Caco-2 (cell line): Measurements from ENCODE around the gene DSE. TPM values are rescaled to one million over a fixed set of nuclear protein-coding genes. Genes with fewer than 3 reads are reported as not detected.

ENCODE experiments used
- BruUV-seq: library from RNA; stranded (reverse); fragments of 400-500 nt; replicated peaks from 2 replicates; lab custom pipeline; 2021; lab: Mats Ljungman, UMichigan
- CTCF ChIA-PET: fragments of 300-600 bp; sonication (Branson Sonifier 250); formaldehyde crosslinking; loops from one replicate; lab custom pipeline; 2022; ENCODE audit warnings: antibody characterized with exemption; lab: Charles Lee
- POLR2A ChIA-PET: fragments of 300-600 bp; sonication (Branson Sonifier 250); formaldehyde crosslinking; loops from one replicate; lab custom pipeline; 2022; ENCODE audit warnings: antibody characterized with exemption; lab: Charles Lee
- DNase-seq, 2 experiments: peaks; one replicate each; pipeline versions ENCODE4 v3.0.0 to v3.0.0-alpha.2; 2020 to 2022
- H3K27me3 ChIP-seq: replicated peaks from 2 replicates; pipeline ENCODE4 v1.6.0; 2011; ENCODE audit warnings: low read length; ENCODE audit not compliant: control insufficient read depth, insufficient read depth
- H3K36me3 ChIP-seq: 2 replicates; pipeline ENCODE4 v1.5.1; 2011; ENCODE audit warnings: low read length; ENCODE audit not compliant: control insufficient read depth, insufficient read depth
- H3K4me1 ChIP-seq: fragments of 250-450 bp; sonication (Bioruptor Pico); 2 replicates; pipeline ENCODE4 v1.5.1; 2020; ENCODE audit warnings: mild to moderate bottlenecking
- H3K4me3 ChIP-seq: 2 replicates; pipeline ENCODE4 v1.5.1; 2011; ENCODE audit warnings: low read depth, mild to moderate bottlenecking, control low read depth, low read length
- H3K9me3 ChIP-seq: fragments of 250-450 bp; sonication (Bioruptor Pico); 2 replicates; pipeline ENCODE4 v1.5.1; 2020; ENCODE audit warnings: mild to moderate bottlenecking, moderate library complexity
- H3K27ac Mint-ChIP-seq: one replicate; pipeline ENCODE4 v1.8.0; 2022; ENCODE audit warnings: mixed read lengths; ENCODE audit not compliant: unreplicated experiment
- H3K27me3 Mint-ChIP-seq: one replicate; pipeline ENCODE4 v1.8.0; 2022; ENCODE audit warnings: mixed read lengths; ENCODE audit not compliant: insufficient read depth, unreplicated experiment
- H3K36me3 Mint-ChIP-seq: one replicate; pipeline ENCODE4 v1.8.0; 2022; ENCODE audit warnings: mild to moderate bottlenecking, mixed read lengths; ENCODE audit not compliant: insufficient read depth, unreplicated experiment
- H3K4me1 Mint-ChIP-seq: one replicate; pipeline ENCODE4 v1.8.0; 2022; ENCODE audit warnings: low read depth, mixed read lengths; ENCODE audit not compliant: unreplicated experiment
- H3K4me3 Mint-ChIP-seq: one replicate; pipeline ENCODE4 v1.8.0; 2022; ENCODE audit warnings: mild to moderate bottlenecking, moderate library complexity, mixed read lengths; ENCODE audit not compliant: unreplicated experiment
- H3K9me3 Mint-ChIP-seq: one replicate; pipeline ENCODE4 v1.8.0; 2022; ENCODE audit warnings: mixed read lengths; ENCODE audit not compliant: unreplicated experiment
- CTCF ChIP-seq, 2 experiments: fragments of 200-600 bp in 1 of 2; IDR thresholded peaks; 1 replicate in 1 of 2; 2 replicates in 1 of 2; pipeline versions ENCODE4 v1.5.1 to v1.8.0; 2011 to 2022; ENCODE audit warnings: antibody characterized with exemption in 1 of 2, control low read depth in 1 of 2, inconsistent platforms in 1 of 2, low read depth in 1 of 2, low read length in 1 of 2, mild to moderate bottlenecking in 1 of 2, moderate library complexity in 1 of 2; ENCODE audit not compliant: insufficient read depth in 1 of 2, severe bottlenecking in 1 of 2, unreplicated experiment in 1 of 2
- intact Hi-C: fragments of 100-400 bp; cut with micrococcal nuclease; formaldehyde crosslinking; loops from one replicate; pipeline ENCODE4 v1.10.0; 2022; ENCODE audit not compliant: unreplicated experiment
- total RNA-seq: library from RNA; stranded (reverse); gene quantifications from 2 replicates; pipeline ENCODE4 v1.2.3, GENCODE V29; 2022

Gene DSE
- total RNA-seq, 1 experiment from 2014 or later: 2.8 TPM

GRCh38 chr6:116412270-116412669 is 41.5 kb downstream of the DSE start:
- Mint-ChIP-seq H3K4me1 (no peaks in the 10 kb centered on the region), H3K27ac (no peak overlapping the region), H3K36me3 (no peaks in the 10 kb centered on the region), H3K9me3 (no peaks in the 10 kb centered on the region), H3K27me3 (peaks cover 6% of the 10 kb centered on the region), H3K4me3 (no peak overlapping the region)
- Histone ChIP-seq H3K4me1 (no peaks in the 10 kb centered on the region), H3K27me3 (no peaks in the 10 kb centered on the region; the same call in 1 of the 2 replicates), H3K4me3 (no peak overlapping the region), H3K9me3 (no peaks in the 10 kb centered on the region), H3K36me3 (no peaks in the 10 kb centered on the region)
- TF ChIP-seq CTCF (IDR thresholded peaks at IDR 0.05; ENCODE audit: insufficient read depth in 1 of 2, low read depth in 1 of 2, low read length in 1 of 2, severe bottlenecking in 1 of 2, unreplicated experiment in 1 of 2): no peak
- ChIA-PET POLR2A (no interaction called here), CTCF (no interaction called here)
- DNase-seq: no peak
- intact Hi-C loops: no loop called here
- BruUV-seq: no TSS peak

DNA sequence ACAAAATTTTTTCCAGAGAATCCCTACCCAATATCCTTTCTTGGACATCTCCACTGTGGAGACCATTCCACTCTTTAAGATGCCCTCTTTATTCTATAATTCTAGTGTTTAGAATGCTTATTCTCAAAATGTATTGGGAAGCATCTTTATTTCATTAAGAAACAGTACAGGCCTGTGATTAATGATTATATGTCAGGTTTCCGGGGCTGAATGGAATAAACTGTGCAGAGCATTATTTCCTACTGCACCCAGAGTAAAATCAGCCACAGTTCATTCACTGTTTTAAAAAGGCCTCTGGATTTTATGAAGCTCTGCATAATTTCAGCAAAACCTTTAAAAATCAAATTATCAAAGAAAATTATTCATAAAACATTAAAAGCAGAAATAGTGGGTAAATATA is 42.6 kb downstream of the DSE start:
- no peak overlapping the region for H3K27ac Mint-ChIP-seq
- H3K9me3 ChIP-seq: no peaks in the 10 kb centered on the region
- POLR2A ChIA-PET: no interaction called here
- H3K36me3 ChIP-seq: no peaks in the 10 kb centered on the region
- no peaks in the 10 kb centered on the region for H3K4me1 ChIP-seq
- H3K4me3 Mint-ChIP-seq: no peak overlapping the region
- H3K9me3 Mint-ChIP-seq: no peaks in the 10 kb centered on the region
- DNase-seq: no peak
- H3K4me1 Mint-ChIP-seq: no peaks in the 10 kb centered on the region
- no peaks in the 10 kb centered on the region for H3K36me3 Mint-ChIP-seq
- BruUV-seq: no TSS peak
- CTCF ChIA-PET: no interaction called here
- intact Hi-C loops: no loop called here
- H3K4me3 ChIP-seq: no peak overlapping the region
- no peaks in the 10 kb centered on the region; the same call in 1 of the 2 replicates for H3K27me3 ChIP-seq
- TF ChIP-seq CTCF (IDR thresholded peaks at IDR 0.05; ENCODE audit: insufficient read depth in 1 of 2, low read depth in 1 of 2, low read length in 1 of 2, severe bottlenecking in 1 of 2, unreplicated experiment in 1 of 2): no peak
- peaks cover 4% of the 10 kb centered on the region for H3K27me3 Mint-ChIP-seq

GRCh38 chr6:116417661-116418060 is 46.9 kb downstream of the DSE start:
- Mint-ChIP-seq H3K9me3 (no peaks in the 10 kb centered on the region), H3K27ac (no peak overlapping the region), H3K4me3 (no peak overlapping the region), H3K4me1 (no peaks in the 10 kb centered on the region), H3K27me3 (peaks cover 4% of the 10 kb centered on the region), H3K36me3 (no peaks in the 10 kb centered on the region)
- no TSS peak for BruUV-seq
- no peaks in the 10 kb centered on the region for H3K36me3 ChIP-seq
- intact Hi-C loops: no loop called here
- no peaks in the 10 kb centered on the region for H3K9me3 ChIP-seq
- no peak for TF ChIP-seq CTCF (IDR thresholded peaks at IDR 0.05; ENCODE audit: insufficient read depth in 1 of 2, low read depth in 1 of 2, low read length in 1 of 2, severe bottlenecking in 1 of 2, unreplicated experiment in 1 of 2)
- CTCF ChIA-PET: no interaction called here
- no peak overlapping the region for H3K4me3 ChIP-seq
- no peak for DNase-seq
- no peaks in the 10 kb centered on the region for H3K4me1 ChIP-seq
- POLR2A ChIA-PET: no interaction called here
- H3K27me3 ChIP-seq: no peaks in the 10 kb centered on the region
